Adipocyte (in vitro differentiated cells): ENCODE measurements around the gene PSMD1.
"Not testable (repeated sequence)": the region's sequence is repeated elsewhere in the genome, so short reads cannot be mapped to it uniquely, and the experiment has no call there.

Source experiments
- DNase-seq: peaks from one replicate; pipeline ENCODE4 v3.0.0-alpha.2; 2015; ENCODE audit warnings: low read depth
- H3K27me3 ChIP-seq: replicated peaks from 2 replicates; pipeline ENCODE4 v1.7.0; 2013; ENCODE audit warnings: mild to moderate bottlenecking, low read length, moderate library complexity; ENCODE audit not compliant: control insufficient read depth, insufficient read depth
- H3K36me3 ChIP-seq: 2 replicates; pipeline ENCODE4 v1.7.0; 2013; ENCODE audit warnings: low read length, mild to moderate bottlenecking, moderate library complexity; ENCODE audit not compliant: control insufficient read depth, insufficient read depth, severe bottlenecking
- H3K4me1 ChIP-seq: 2 replicates; pipeline ENCODE4 v1.7.0; 2013; ENCODE audit warnings: mild to moderate bottlenecking, low read length, moderate library complexity; ENCODE audit not compliant: control insufficient read depth, insufficient read depth
- H3K4me3 ChIP-seq: 2 replicates; pipeline ENCODE4 v1.7.0; 2013; ENCODE audit warnings: mild to moderate bottlenecking, low read length, moderate library complexity
- H3K9ac ChIP-seq: 2 replicates; pipeline ENCODE4 v1.7.0; 2013; ENCODE audit warnings: mild to moderate bottlenecking, low read length, moderate library complexity
- H3K9me3 ChIP-seq: 2 replicates; pipeline ENCODE4 v1.7.0; 2013; ENCODE audit warnings: mild to moderate bottlenecking, low read length, moderate library complexity; ENCODE audit not compliant: control insufficient read depth

PSMD1 gene

DNA sequence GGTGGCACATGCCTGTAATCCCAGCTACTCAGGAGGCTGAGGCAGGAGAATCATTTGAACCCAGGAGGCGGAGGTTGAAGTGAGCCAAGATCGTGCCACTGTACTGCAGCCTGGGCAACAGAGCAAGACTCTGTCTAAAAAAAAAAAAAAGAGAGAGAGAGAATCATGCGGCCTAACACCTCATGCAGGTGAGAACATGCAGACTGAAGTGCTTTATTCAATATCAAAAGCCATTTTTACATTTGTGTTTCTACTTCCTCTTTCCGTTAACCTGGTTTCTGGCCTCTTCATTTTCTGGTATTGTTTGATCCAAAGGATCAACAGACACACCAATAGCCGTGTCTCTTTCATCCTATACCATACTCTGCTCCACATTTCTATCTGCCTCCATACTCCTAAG, 122.1 kb downstream of the PSMD1 start:
- H3K9ac ChIP-seq, DNase-seq, H3K4me3 ChIP-seq, H3K9me3 ChIP-seq, H3K27me3 ChIP-seq: not testable (repeated sequence)
- H3K4me1 ChIP-seq = peaks cover 31% of the 10 kb centered on the region
- H3K36me3 ChIP-seq = peaks cover 30% of the 10 kb centered on the region

DNA sequence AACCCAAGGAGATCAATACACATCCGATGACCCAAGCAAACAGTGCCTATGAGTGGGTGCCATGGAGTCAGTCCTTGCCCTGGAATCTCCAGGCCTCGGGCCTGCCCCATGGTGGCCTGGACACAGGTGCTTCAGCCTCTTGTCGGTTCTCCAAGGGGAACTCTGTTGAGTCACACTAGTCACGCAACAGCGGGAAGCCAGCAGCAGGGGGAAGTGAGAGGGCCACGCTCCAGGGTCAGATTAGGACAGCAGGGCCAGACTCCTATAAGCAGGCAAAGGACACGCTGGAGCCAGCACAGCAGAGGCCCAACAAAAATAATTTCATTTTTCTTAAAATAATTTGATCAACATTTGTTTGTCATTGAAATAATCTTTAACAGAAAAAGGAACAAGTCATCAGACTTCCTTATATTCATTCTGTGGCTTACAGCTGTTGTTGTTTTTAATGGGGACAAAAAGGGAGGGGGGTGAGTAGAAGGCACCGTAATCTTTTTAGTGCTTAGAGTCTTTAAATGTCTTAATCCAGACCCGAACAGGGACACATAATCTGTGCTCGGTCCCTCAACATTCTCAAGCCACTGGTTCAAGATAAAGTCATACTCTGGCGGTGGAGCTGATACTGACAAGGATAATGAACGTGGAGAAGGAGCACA, 125.3 kb downstream of the PSMD1 start:
- no peak overlapping the region for H3K4me3 ChIP-seq
- no peaks in the 10 kb centered on the region for H3K27me3 ChIP-seq
- H3K36me3 ChIP-seq = no peaks in the 10 kb centered on the region
- H3K9ac ChIP-seq = peak overlapping the region; percentile 27
- H3K9me3 ChIP-seq = no peaks in the 10 kb centered on the region
- peaks cover 33% of the 10 kb centered on the region for H3K4me1 ChIP-seq
- no peak for DNase-seq

DNA sequence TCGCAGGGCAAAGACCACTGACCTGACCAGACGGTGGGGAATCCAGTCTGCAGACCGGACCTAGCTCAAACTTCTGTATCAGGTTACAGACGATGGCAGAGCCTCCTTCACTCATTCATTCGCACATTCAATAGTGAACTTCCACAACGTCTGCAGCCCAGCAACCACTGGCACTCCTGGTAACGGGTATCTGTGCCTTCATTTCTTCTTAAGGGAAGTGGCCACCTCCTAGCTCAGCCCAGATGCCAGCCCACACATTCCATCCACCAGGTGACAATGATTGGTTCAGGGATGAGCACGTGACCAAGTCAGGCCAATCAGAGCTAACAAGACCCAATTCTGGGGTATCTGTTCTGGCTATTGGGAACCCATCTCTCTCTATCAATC, 125.8 kb downstream of the PSMD1 start:
- Histone ChIP-seq H3K9me3 (no peaks in the 10 kb centered on the region), H3K27me3 (no peaks in the 10 kb centered on the region), H3K36me3 (no peaks in the 10 kb centered on the region), H3K9ac (peak overlapping the region; percentile 27), H3K4me1 (peaks cover 36% of the 10 kb centered on the region), H3K4me3 (no peak overlapping the region)
- DNase-seq = no peak

DNA sequence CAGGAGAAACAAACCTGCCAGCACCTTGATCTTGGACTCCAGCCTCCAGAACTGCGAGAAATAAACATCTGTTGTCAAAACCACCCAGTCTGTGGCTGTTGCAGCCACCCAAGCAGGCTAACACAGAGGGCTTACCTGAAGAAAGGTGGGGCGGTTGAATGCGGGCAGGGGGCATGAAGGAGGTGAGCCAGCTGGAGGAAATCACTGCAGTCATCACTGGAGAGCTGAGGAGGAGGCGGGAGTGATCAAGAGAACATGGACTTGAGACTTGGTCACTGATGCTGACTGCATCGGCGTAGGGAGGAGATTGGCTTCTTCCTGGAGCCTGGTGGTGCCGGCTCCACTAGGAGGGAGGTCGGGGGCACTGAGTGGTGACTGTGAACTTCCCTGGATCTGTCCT, 127.2 kb downstream of the PSMD1 start:
- Histone ChIP-seq H3K9me3 (no peaks in the 10 kb centered on the region), H3K4me1 (peaks cover 42% of the 10 kb centered on the region), H3K4me3 (no peak overlapping the region), H3K36me3 (no peaks in the 10 kb centered on the region), H3K9ac (no peak overlapping the region), H3K27me3 (no peaks in the 10 kb centered on the region)
- DNase-seq = no peak

- Histone ChIP-seq H3K9me3 (no peaks in the 10 kb centered on the region), H3K36me3 (no peaks in the 10 kb centered on the region), H3K27me3 (no peaks in the 10 kb centered on the region), H3K9ac (no peak overlapping the region), H3K4me1 (peaks cover 44% of the 10 kb centered on the region), H3K4me3 (no peak overlapping the region)
- no peak for DNase-seq
Measured at GRCh38 chr2:231184319-231184718, 127.7 kb downstream of the PSMD1 start.

DNA sequence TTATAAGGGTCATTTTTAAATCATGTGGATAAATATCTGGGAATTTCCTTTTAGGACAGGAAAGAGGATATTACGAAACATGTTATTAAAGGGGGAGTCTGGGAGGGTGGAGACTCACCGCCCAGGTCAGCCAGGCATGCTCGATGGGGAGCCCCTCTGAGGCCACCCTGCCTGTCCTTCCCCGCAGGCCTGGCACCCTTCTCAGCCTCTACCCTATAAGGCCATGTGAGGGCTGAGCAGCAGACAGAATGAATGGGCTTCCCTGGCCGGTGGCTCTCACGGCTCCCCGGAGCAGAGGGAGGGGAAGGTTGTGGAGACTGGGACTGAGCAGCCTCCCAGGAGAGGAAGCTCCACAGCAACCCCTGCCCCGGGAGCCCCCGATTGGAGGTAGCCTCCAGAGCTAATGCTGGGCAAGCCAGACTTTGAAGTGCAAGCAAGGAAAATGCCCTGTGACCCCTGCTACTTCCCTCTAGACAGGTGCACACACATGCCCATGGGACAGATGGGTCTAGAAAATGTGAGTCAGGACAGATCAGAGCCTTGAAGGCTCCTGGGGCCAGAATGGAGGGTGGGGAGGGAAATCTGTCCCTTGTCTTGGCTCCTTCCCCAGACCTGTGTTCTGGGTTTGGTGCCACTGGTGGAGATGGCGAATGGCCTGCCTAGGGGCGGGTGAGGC, 128.5 kb downstream of the PSMD1 start:
- no peaks in the 10 kb centered on the region for H3K27me3 ChIP-seq
- H3K4me1 ChIP-seq = peaks cover 45% of the 10 kb centered on the region
- H3K9ac ChIP-seq = peak overlapping the region; percentile 12
- no peaks in the 10 kb centered on the region for H3K9me3 ChIP-seq
- DNase-seq = no peak
- no peak overlapping the region for H3K4me3 ChIP-seq
- H3K36me3 ChIP-seq = no peaks in the 10 kb centered on the region

- Histone ChIP-seq H3K4me3 (no peak overlapping the region), H3K27me3 (no peaks in the 10 kb centered on the region), H3K9ac (peak overlapping the region; percentile 12), H3K4me1 (peaks cover 45% of the 10 kb centered on the region), H3K36me3 (no peaks in the 10 kb centered on the region), H3K9me3 (no peaks in the 10 kb centered on the region)
- DNase-seq = no peak
Measured at GRCh38 chr2:231185886-231186285, 129.2 kb downstream of the PSMD1 start.

GRCh38 chr2:231186325-231186724, 129.7 kb downstream of the PSMD1 start:
- H3K9ac ChIP-seq = no peak overlapping the region
- peaks cover 49% of the 10 kb centered on the region for H3K4me1 ChIP-seq
- no peaks in the 10 kb centered on the region for H3K27me3 ChIP-seq
- no peaks in the 10 kb centered on the region for H3K36me3 ChIP-seq
- H3K4me3 ChIP-seq = no peak overlapping the region
- no peak for DNase-seq
- H3K9me3 ChIP-seq = no peaks in the 10 kb centered on the region

GRCh38 chr2:231187736-231188505, 131.3 kb downstream of the PSMD1 start:
- Histone ChIP-seq H3K9ac (peak overlapping the region; percentile 67), H3K36me3 (no peaks in the 10 kb centered on the region), H3K9me3 (no peaks in the 10 kb centered on the region), H3K4me1 (peaks cover 55% of the 10 kb centered on the region), H3K27me3 (no peaks in the 10 kb centered on the region), H3K4me3 (no peak overlapping the region)
- DNase-seq = peak; percentile 24

GRCh38 chr2:231188506-231189170, 132.0 kb downstream of the PSMD1 start:
- Histone ChIP-seq H3K9me3 (no peaks in the 10 kb centered on the region), H3K36me3 (no peaks in the 10 kb centered on the region), H3K27me3 (no peaks in the 10 kb centered on the region), H3K4me1 (peaks cover 57% of the 10 kb centered on the region), H3K4me3 (no peak overlapping the region), H3K9ac (peak overlapping the region; percentile 43)
- DNase-seq = no peak

DNA sequence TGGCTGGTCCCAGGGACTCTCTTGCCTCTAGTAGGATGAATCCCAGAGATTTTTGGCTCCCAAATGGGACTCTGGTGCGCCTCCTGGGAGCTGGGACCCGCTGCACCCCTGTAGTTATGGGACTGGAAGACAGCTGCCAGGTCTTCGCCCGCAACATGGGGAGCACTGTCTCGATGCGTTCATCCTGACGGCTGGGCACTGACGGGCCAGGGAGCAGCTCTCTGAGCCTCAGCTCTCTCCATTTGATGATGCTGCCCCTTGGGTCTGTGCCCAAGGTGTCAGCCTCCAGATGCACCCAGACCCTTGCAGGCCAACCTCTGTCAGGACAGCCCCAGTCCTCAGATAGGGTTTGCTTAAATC, 132.5 kb downstream of the PSMD1 start:
- H3K9me3 ChIP-seq = no peaks in the 10 kb centered on the region
- H3K4me3 ChIP-seq = no peak overlapping the region
- no peaks in the 10 kb centered on the region for H3K27me3 ChIP-seq
- no peak for DNase-seq
- H3K36me3 ChIP-seq = no peaks in the 10 kb centered on the region
- peak overlapping the region; percentile 88 for H3K9ac ChIP-seq
- H3K4me1 ChIP-seq = peaks cover 57% of the 10 kb centered on the region
